RWPE1 (cell line): ENCODE data around the gene TENM4.

Experiments used
- CTCF ChIA-PET: fragments of 350-600 bp; sonication (Branson Sonifier 250); formaldehyde crosslinking; extraction: SDS; loops from one replicate; lab custom pipeline; 2021; lab: Yijun Ruan, JAX
- POLR2A ChIA-PET: fragments of 400-600 bp; formaldehyde crosslinking; extraction: SDS; loops from one replicate; lab custom pipeline; 2020; ENCODE audit warnings: antibody characterized with exemption; ENCODE audit not compliant: low non-redundant PET; lab: Yijun Ruan, JAX
- DNase-seq: peaks from one replicate; pipeline ENCODE4 v3.0.0; 2012; ENCODE audit warnings: low spot score
- H3K27ac ChIP-seq: fragments of 450-650 bp; 2 replicates; pipeline ENCODE4 v1.5.1; 2017
- TF ChIP-seq, protein P1 (sequence below): fragments of 450-650 bp; conservative IDR thresholded peaks from 2 replicates; pipeline ENCODE4 v1.5.1; 2017; ENCODE audit warnings: low read depth, mild to moderate bottlenecking

The TENM4 gene

DNA sequence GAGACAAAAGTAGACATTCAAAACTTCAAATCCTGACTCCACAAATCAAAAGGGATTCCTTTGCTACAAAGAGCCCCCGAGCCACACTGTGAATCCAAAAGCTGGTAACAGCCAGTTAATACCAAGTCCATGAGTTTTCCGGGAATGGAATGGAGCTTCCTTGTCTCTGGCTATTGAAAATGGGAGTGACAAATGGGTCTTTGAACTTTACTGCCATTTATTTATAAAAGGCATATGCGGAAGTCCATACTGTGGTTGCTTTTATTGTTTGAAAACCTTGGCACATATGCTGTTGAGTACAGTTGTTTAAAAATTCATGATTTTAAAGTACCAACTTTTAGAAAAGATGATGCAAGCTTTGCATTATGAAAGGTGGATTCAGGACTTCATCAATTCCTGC is 659.9 kb downstream of the TENM4 start:
- no peak overlapping the region for H3K27ac ChIP-seq
- ChIA-PET CTCF (no interaction called here), POLR2A (no interaction called here)
- no peak for DNase-seq
- TF ChIP-seq, protein P1, sequence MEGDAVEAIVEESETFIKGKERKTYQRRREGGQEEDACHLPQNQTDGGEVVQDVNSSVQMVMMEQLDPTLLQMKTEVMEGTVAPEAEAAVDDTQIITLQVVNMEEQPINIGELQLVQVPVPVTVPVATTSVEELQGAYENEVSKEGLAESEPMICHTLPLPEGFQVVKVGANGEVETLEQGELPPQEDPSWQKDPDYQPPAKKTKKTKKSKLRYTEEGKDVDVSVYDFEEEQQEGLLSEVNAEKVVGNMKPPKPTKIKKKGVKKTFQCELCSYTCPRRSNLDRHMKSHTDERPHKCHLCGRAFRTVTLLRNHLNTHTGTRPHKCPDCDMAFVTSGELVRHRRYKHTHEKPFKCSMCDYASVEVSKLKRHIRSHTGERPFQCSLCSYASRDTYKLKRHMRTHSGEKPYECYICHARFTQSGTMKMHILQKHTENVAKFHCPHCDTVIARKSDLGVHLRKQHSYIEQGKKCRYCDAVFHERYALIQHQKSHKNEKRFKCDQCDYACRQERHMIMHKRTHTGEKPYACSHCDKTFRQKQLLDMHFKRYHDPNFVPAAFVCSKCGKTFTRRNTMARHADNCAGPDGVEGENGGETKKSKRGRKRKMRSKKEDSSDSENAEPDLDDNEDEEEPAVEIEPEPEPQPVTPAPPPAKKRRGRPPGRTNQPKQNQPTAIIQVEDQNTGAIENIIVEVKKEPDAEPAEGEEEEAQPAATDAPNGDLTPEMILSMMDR = no peak

DNA sequence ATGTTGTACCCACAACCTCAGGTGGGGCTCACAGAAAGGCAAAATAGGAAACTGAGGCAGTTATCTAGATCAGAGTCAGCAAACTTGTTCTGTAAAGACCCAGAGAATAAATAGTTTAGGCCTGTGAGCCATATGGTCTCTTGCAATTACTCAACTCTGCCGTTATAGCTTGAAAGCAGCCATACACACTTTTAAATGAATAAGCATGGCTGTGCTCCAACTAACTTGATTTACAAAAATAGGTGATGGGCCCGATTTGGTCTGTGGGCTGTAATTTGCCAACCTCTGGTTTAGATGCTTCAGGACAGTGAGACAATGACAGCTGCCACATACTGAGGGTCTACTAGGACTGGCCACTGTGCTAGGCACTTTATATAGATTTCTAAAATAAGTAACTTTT is 667.3 kb downstream of the TENM4 start:
- POLR2A ChIA-PET = no interaction called here
- CTCF ChIA-PET = interaction anchor here (0.7 kb wide), 1 partner anchor 8 kb away, joined by 3 read pairs; no protein-coding TSS in a partner anchor
- no peak for DNase-seq
- H3K27ac ChIP-seq = no peak overlapping the region
- TF ChIP-seq, protein P1 = no peak

DNA sequence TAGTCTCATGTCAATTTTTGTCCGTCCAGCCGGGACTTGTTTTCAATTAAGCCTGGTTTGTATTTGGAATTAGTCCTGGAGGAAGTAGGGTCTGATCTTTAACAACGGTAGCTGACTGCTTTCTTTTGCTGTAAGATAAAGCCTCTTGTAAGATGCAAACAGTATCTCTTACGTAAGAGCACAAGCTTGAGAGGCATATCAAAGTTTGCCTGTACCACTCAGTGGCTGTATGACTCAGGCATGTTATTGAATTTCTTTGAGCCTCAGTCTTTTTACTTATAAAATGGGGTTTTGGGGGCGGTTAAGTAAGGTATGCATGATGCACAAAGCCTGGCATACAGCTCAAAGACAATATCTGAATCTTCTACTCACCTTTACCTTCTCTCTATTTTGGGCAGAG is 667.8 kb downstream of the TENM4 start:
- no peak for DNase-seq
- ChIA-PET CTCF (interaction anchor here (0.7 kb wide), 1 partner anchor 8 kb away, joined by 3 read pairs; no protein-coding TSS in a partner anchor), POLR2A (no interaction called here)
- TF ChIP-seq, protein P1 = no peak
- no peak overlapping the region for H3K27ac ChIP-seq

DNA sequence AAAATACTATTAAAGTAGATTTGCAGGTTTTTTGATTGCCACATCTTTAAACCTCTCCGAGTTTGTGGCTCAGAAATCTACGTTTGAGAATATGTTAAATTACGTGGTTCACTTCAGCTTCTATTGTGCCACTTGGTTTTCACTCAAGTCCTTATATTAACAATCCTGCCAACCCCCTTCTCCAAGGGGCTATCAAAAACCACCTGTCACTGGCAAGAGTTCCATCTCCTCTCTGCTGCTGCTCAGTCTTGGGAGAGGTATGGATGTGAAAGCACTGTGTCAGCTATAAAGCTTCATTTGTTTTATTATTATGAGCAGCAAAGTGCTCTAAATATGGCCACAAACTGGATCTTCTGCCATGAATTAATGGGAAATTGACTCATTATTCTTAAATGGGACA is 668.6 kb downstream of the TENM4 start:
- H3K27ac ChIP-seq = no peak overlapping the region
- POLR2A ChIA-PET = no interaction called here
- TF ChIP-seq, protein P1 = no peak
- CTCF ChIA-PET = no interaction called here
- DNase-seq = no peak

DNA sequence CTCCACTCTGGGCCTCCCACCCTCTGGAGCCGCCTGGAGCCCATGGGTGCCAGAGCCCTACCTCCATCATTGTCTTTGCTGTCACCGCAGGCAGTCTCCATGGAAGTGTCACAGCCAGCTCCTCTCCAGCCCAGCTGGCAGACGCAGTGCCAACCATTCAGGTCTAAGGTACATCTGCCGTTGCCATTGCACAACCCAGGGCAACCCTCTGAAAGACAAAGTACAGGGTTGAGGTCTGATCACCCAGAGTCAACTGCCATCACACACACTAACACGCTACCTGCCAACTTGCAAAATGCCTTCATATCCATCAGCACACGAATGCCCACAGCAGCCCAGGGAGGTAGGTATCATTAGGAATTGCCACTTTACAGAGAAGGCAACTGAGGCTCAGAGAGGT is 669.9 kb downstream of the TENM4 start:
- H3K27ac ChIP-seq = no peak overlapping the region
- TF ChIP-seq, protein P1 = no peak
- POLR2A ChIA-PET = no interaction called here
- DNase-seq = no peak
- CTCF ChIA-PET = no interaction called here

DNA sequence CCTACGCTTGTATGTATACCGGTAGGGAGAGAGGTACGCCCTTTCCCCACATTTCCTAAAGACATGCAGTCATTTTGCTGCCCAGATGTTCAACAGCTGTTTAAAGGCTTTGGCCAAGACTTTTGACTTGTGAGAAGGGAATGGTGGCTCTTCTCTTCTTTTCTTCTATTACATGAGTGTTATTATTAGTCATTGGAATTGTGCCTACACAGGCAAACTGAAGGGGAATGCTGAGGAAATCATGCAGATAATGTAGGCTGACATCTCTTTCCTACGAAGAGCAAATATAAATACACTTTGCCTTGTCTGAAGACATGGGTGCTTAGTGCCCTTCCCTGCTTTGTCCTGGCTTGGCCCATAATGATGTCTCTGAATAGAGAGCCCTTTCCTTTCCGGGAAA is 671.9 kb downstream of the TENM4 start:
- no peak overlapping the region for H3K27ac ChIP-seq
- TF ChIP-seq, protein P1 = no peak
- CTCF ChIA-PET = no interaction called here
- DNase-seq = no peak
- POLR2A ChIA-PET = no interaction called here

DNA sequence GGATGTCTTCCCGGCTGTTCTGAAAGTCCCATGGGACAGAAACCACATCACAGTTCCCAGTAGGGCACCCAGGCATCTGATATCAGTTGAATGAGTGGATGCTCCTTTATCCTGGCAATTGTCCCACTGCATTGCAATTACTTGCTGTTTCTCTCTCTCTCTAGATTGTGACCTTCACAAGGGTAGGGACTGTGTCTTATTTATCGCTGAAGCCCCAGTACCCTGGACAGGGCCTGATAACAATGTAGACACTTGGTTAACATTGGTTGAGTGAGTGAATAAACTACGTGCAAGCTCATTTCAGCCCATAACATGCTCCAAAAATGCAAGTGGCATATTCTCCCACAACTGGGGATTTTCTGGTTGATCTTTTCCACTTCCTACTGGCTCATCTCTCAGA is 672.5 kb downstream of the TENM4 start:
- POLR2A ChIA-PET = no interaction called here
- TF ChIP-seq, protein P1 = no peak
- CTCF ChIA-PET = no interaction called here
- no peak for DNase-seq
- no peak overlapping the region for H3K27ac ChIP-seq
